ENCODE measurements around the gene NLRC5.

NLRC5 gene

GRCh38 chr16:57115168-57115513 lies 125.8 kb downstream of the NLRC5 start:
- DNase-seq (ENCODE audit: insufficient read length, low spot score) (no peak), FAIRE-seq (no peak)

GRCh38 chr16:57115514-57116182 lies 126.3 kb downstream of the NLRC5 start:
- FAIRE-seq (no peak), DNase-seq (ENCODE audit: insufficient read length, low spot score) (no peak)

- DNase-seq (ENCODE audit: insufficient read length, low spot score) (no peak), FAIRE-seq (no peak)
Measured at GRCh38 chr16:57118461-57119084, 129.2 kb downstream of the NLRC5 start.

GRCh38 chr16:57123216-57123973 lies 134.0 kb downstream of the NLRC5 start:
- FAIRE-seq (no peak), DNase-seq (ENCODE audit: insufficient read length, low spot score) (no peak)

GRCh38 chr16:57123974-57124674 lies 134.8 kb downstream of the NLRC5 start:
- no peak for DNase-seq (ENCODE audit: insufficient read length, low spot score)

GRCh38 chr16:57125376-57125775 lies 136.0 kb downstream of the NLRC5 start:
- no peak for FAIRE-seq
- DNase-seq (ENCODE audit: insufficient read length, low spot score), result no peak

More at GRCh38 chr16:57123974-57124674, 134.8 kb downstream of the NLRC5 start:
- FAIRE-seq, result no peak

GRCh38 chr16:57125969-57126368 lies 136.6 kb downstream of the NLRC5 start:
- no peak for DNase-seq (ENCODE audit: insufficient read length, low spot score)
- FAIRE-seq, result no peak

GRCh38 chr16:57126411-57126810 lies 137.1 kb downstream of the NLRC5 start:
- FAIRE-seq (no peak), DNase-seq (ENCODE audit: insufficient read length, low spot score) (no peak)

GRCh38 chr16:57127037-57127763 lies 137.8 kb downstream of the NLRC5 start:
- FAIRE-seq, result no peak
- DNase-seq (ENCODE audit: insufficient read length, low spot score), result no peak

- DNase-seq (ENCODE audit: insufficient read length, low spot score) (no peak), FAIRE-seq (no peak)
Measured at GRCh38 chr16:57127836-57128235, 138.5 kb downstream of the NLRC5 start.

GRCh38 chr16:57128771-57129389 lies 139.5 kb downstream of the NLRC5 start:
- FAIRE-seq (no peak), DNase-seq (ENCODE audit: insufficient read length, low spot score) (no peak)

GRCh38 chr16:57130950-57131321 lies 141.6 kb downstream of the NLRC5 start:
- DNase-seq (ENCODE audit: insufficient read length, low spot score) (no peak), FAIRE-seq (no peak)

GRCh38 chr16:57131351-57131970 lies 142.1 kb downstream of the NLRC5 start:
- FAIRE-seq (no peak), DNase-seq (ENCODE audit: insufficient read length, low spot score) (no peak)

GRCh38 chr16:57132470-57132869 lies 143.1 kb downstream of the NLRC5 start:
- FAIRE-seq (no peak), DNase-seq (ENCODE audit: insufficient read length, low spot score) (no peak)

GRCh38 chr16:57133031-57133430 lies 143.7 kb downstream of the NLRC5 start:
- FAIRE-seq (no peak), DNase-seq (ENCODE audit: insufficient read length, low spot score) (no peak)

Data from HTR-8/SVneo (cell line).